Endometrial microvascular endothelial cells (primary cell): Measurements from ENCODE around the gene LTBP2. TPM values are rescaled to one million over a fixed set of nuclear protein-coding genes. Genes with fewer than 3 reads are reported as not detected.

Experiments
- in situ Hi-C: cut with HindIII; loops from 2 replicates; pipeline ENCODE4 v1.10.0; 2017; ENCODE audit warnings: low sequenced_read_pairs, low pct_unique_long_range_greater_than_20kb; ENCODE audit errors: inconsistent ontology term
- total RNA-seq: library from RNA; depleted of rRNA; stranded (reverse); fragments of >200 nt; gene quantifications from one replicate; pipeline ENCODE4 v1.2.3, GENCODE V29; 2015; ENCODE audit errors: inconsistent ontology term

LTBP2 gene
- total RNA-seq, 1 donor from 2014 or later: 177 TPM

DNA sequence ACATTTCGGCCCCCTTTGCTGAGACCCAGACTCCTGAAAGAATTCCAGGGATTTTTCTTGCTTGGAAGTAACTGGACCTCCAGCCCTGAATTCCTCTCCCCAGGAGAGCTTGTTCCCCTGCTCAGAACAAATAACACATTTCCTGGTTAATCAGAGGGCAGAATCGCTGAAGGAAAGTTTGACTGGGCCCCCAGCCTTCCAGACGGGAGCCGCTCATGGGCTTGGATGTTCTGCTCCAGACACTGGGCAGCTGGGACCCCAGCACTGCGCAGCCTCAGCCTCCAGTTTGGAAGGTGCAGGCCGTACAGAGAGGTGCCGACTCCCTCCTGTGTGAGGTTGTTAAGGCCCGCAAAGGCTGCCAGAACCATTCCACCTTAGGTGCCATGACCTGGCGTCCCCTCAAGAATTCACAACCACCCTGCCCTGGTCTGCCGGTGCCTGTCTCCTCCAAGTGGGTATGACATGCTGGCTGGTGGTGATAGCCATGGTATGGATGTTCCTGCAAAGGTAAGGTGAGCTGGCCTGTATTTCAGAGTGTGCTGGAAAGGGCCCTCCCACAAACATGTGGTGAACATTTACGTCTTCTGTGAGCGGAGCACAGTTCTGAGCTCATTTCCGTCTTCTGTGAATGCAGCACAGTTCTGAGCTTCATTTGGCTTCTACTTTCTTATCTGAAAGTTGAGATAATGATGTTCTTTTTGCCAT lies 5.1 kb upstream of the LTBP2 start:
- in situ Hi-C loops: no loop called here

GRCh38 chr14:74616507-74616906 lies 4.5 kb upstream of the LTBP2 start:
- in situ Hi-C loops: no loop called here

GRCh38 chr14:74615735-74616134 lies 3.7 kb upstream of the LTBP2 start:
- in situ Hi-C loops: no loop called here

GRCh38 chr14:74614508-74615495 lies 2.8 kb upstream of the LTBP2 start:
- in situ Hi-C loops: no loop called here

DNA sequence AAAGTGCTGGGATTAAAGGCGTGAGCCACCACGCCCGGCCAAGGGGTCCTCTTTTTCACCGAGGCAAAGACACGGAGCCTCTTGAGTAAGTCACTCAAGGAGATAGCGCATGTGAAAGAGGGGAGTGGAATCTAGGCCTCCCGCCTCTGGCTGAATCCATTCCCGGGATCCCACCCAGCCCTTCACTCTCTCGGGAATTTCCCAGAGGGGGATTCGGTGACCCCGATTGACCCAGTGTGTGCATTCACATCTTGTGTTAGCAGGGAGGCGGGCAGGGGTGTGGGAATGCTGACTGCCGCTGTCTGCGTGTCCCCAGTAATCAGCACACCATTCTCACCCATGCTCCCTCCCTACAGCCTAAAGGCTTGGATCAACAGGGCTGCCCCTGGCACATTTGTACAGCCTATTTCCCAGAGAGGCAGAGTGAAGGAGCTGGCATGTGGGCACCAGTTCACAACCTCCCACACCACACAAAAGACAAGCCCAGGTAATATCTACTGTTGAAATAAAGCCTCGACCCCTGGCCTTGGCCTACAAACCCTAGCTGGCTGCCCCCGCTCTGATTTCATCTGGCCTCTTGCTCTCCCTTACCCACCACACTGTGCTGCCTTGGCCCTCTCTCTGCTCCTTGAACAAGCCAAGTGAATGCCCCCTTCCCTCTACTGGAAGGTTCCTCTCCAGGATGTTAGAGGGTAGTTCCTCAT lies 1.3 kb upstream of the LTBP2 start:
- in situ Hi-C loops: no loop called here

DNA sequence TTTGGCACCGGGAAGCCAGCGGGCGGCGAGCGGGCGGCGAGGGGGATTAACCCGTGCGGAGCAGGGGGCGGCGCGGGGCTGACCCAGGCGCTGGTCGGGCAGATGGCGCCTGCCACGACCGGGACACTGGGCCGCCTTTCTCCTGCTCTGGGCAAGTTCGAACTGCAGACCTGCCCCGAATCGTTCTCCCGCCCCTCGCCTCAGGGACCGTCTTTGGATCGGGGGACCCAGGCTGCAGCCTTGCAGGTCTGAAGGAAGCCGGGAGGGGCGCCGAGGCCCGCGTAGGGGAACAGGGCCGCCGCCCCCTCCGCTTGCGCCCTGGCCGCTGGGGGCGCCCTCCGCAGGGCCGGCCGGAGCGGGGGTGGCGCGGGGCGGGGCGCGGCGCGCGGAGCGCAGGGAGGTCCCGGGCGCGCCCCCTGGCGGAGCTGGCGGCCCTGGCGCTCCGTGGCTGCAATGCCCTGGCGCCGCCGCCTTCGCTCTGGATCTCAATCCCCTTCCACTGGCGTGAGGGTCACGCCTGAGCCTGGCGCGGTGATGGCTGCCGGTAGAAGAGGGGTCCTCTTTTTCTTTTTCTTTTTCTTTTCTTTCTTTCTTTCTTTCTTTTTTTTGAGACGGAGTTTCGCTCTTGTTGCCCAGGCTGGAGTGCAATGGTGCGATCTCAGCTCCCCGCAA lies 449 bp upstream of the LTBP2 start:
- in situ Hi-C loops: no loop called here

DNA sequence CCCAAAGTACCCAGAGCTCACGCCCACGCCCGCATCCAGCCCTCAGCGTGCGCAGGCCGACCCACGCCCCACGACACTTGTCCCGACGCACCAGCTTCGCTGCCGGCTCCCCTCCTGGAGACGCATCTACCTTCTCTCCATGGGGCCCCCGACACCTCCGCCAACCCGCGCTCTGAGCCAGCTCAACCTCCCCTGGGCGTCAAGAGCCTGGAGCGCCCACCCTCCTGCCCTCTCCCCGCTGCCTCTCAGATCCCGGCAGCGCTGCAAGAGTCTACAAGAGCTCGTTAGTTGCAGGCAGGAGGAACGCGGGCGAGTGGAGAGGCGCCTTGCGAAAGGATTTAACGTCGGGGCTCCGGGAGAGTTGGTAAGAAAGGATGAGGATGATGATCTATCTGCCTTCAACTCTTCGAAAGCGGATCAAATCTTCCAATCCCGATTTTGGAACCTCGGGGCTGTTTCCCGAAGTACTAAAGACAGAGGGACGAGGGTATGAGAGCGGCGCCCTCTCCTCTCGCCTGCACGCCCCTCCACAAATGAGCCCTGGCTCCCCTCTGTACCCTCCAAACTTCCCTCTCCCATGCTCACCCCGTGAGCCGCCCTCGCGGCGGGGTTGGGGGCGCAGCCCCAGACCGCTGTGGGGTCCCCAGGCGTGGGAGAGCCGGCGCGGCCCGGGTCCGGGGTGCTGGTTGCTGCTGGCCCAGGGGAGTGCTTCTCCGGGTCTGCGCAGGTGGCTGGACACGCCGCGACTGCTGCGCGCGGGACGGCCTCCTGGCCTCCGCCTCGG lies 979 bp downstream of the LTBP2 start:
- in situ Hi-C loops: no loop called here

GRCh38 chr14:74610199-74610865 lies 1.7 kb downstream of the LTBP2 start:
- in situ Hi-C loops: no loop called here

GRCh38 chr14:74609721-74610120 lies 2.3 kb downstream of the LTBP2 start:
- in situ Hi-C loops: no loop called here

DNA sequence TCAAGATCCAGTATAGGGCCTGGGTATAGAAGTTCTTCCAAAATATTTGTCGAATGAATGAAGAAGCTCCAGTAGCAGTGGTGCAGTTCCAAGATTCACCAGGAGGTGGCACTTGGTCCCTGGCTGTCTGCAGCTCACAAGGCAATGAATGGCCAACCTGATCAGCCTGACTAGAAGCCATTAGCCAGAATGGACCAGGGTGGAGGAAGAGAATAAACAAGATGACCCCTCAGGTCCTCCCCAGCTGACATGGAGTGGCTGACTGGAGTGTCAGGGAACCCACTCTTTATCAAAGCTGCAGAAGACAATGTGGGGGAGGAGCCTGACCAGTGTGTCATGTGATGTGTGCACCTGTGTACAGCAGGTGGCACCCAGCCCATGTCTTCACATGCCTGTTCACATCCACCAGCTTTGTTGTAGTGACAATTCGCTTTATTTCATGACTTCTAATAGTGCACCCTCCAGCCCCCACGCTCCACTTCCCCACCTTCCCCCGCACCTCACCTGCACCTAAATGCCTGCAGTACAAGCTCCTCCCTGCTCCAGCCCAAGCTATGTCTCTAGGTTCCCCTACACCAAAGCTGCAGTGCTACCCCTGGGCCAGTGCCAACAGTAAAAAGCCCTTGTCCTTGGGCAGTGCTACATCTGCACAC lies 3.0 kb downstream of the LTBP2 start:
- in situ Hi-C loops: no loop called here

DNA sequence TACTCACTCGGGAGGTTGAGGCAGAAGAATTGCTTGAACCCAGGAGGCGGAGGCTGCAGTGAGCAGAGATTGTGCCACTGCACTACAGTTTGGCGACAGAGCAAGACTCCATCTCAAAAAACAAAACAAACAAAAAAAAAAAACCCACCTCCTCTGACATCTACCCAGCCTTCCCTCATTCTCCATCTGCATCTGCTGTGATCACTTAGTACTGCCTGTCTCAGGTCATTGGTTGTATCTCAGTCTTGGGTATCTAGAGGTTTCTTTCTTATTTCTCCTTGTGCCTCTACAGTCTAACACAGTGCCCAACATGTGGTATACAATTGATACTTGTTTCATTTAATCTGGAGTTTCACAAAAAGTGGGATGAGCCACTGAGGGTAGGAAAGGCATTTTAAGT lies 5.3 kb downstream of the LTBP2 start:
- in situ Hi-C loops: no loop called here

GRCh38 chr14:74605531-74606223 lies 6.4 kb downstream of the LTBP2 start:
- in situ Hi-C loops: no loop called here

GRCh38 chr14:74604911-74605310 lies 7.1 kb downstream of the LTBP2 start:
- in situ Hi-C loops: no loop called here

GRCh38 chr14:74604157-74604556 lies 7.9 kb downstream of the LTBP2 start:
- in situ Hi-C loops: no loop called here

DNA sequence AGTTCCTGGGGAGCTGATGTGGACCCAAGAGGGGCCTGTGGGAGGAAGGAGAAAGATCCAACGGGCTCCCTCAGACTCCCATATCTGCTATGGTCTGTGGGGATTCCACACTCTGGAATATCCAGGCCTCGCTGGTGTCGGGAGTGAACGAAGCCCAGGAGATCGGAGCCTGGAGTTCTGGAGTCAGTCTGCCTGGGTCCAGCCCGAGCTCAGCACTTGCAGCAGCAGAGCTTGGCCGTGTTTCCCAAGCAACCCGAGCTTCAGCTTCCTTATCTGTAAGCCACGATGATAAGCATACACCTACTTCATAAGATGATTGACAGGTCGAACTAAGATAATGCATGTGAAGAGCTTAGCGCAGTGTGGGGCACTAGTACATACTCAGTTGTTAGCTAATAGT lies 10.1 kb downstream of the LTBP2 start:
- in situ Hi-C loops: no loop called here

DNA sequence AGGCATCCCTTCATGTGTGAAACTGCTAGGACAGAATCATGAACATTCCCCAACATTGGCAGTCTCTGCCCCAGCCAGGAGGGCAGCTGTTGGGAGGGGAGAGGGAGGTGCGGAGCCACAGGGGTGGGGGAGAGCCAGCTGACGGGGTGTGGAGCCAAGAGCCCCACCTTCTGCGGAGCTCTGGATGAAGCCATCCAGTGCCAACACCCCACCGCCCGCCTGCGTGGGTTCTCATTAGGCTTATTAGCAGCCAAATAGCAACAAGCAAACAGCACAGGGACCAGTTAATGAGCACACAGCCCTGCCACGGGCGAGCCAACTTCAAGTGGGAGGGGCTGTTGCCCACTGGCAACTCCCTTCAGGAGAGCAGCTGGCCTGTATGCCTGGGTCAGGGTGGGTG lies 12.1 kb downstream of the LTBP2 start:
- in situ Hi-C loops: no loop called here

GRCh38 chr14:74599321-74599761 lies 12.7 kb downstream of the LTBP2 start:
- in situ Hi-C loops: no loop called here
